Measurements from ENCODE around the gene FHOD3. TPM values are rescaled to one million over a fixed set of nuclear protein-coding genes. Genes with fewer than 3 reads are reported as not detected.

FHOD3 gene
- total RNA-seq, 6 experiments from 2014 or later = 0.44 to 1.2 (median 0.62) TPM

DNA sequence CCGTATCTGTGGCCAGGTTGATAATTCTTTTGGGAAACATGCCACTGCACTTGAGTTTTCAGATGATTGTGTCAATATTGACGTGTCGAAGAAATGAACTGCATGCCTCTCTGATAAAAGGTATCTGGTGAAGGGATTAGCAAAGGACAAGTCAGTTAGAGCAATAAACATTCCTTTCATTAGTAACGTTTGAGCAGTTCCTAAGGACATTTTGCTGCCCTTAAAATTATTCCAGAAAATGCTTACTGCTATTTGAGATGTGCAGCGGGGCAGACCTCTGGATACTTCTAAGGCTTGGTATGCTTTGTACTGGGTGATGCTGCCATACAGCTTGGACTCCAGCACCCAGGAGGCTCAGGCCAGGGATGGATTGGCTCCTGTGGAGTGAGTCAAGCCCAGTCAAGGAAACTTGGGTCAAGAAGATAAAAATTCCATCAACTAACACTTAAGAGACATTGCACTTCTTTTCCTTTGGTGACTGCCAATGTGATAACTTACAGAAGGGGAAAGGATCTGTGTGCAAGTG, 166.7 kb downstream of the FHOD3 start:
- intact Hi-C loops (cut with DNase I) = no loop called here
- Histone ChIP-seq H3K4me3 (no peak overlapping the region), H3K36me3 (no peaks in the 10 kb centered on the region), H3K9me3 (no peaks in the 10 kb centered on the region), H3K4me1 (peaks cover 0 to 3% (median 0%) of the 10 kb centered on the region in 4 donors), H3K27ac (no peak overlapping the region), H3K27me3 (no peaks in the 10 kb centered on the region)
- no peak for TF ChIP-seq POLR2A (IDR thresholded peaks at IDR 0.05)
- TF ChIP-seq, protein P1, sequence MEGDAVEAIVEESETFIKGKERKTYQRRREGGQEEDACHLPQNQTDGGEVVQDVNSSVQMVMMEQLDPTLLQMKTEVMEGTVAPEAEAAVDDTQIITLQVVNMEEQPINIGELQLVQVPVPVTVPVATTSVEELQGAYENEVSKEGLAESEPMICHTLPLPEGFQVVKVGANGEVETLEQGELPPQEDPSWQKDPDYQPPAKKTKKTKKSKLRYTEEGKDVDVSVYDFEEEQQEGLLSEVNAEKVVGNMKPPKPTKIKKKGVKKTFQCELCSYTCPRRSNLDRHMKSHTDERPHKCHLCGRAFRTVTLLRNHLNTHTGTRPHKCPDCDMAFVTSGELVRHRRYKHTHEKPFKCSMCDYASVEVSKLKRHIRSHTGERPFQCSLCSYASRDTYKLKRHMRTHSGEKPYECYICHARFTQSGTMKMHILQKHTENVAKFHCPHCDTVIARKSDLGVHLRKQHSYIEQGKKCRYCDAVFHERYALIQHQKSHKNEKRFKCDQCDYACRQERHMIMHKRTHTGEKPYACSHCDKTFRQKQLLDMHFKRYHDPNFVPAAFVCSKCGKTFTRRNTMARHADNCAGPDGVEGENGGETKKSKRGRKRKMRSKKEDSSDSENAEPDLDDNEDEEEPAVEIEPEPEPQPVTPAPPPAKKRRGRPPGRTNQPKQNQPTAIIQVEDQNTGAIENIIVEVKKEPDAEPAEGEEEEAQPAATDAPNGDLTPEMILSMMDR (IDR thresholded peaks at IDR 0.05) = no peak
- DNase-seq = no peak
- WGBS (ENCODE audit: insufficient coverage, low coverage, low lambda C conversion rate, missing lambda C conversion rate) = 33% methylated on average over 5 of the region's 5 CpGs
- peak in 1 of 4 donors; percentile 16 for ATAC-seq

DNA sequence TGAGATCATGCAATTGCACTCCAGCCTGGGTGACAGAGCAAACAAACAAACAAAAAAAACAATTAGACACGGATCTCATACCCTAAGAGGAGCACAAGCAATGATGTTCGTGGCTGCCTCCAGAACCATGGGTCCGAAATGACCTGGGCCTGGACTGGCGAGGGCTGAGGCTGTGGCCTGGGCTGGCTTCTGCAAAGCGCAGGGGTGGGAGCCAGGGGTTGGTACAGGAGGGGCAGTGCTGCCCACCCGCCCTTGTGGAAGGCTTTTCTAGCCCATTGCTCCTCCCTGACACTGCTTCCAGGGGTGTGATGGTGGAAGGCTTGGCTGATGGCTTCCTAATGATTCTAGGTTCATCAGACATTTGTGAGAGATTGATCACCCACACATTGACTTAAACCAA, 167.8 kb downstream of the FHOD3 start:
- peaks cover 0 to 3% (median 0%) of the 10 kb centered on the region in 4 donors for H3K4me1 ChIP-seq
- 74% methylated on average over 3 of the region's 6 CpGs for WGBS (ENCODE audit: insufficient coverage, low coverage, low lambda C conversion rate, missing lambda C conversion rate)
- H3K27me3 ChIP-seq = no peaks in the 10 kb centered on the region
- ATAC-seq (no peak), DNase-seq (no peak)
- H3K27ac ChIP-seq = no peak overlapping the region
- H3K9me3 ChIP-seq = no peaks in the 10 kb centered on the region
- TF ChIP-seq, protein P1 (IDR thresholded peaks at IDR 0.05) = no peak
- no peak for TF ChIP-seq POLR2A (IDR thresholded peaks at IDR 0.05)
- no peak overlapping the region for H3K4me3 ChIP-seq
- H3K36me3 ChIP-seq = no peaks in the 10 kb centered on the region
- intact Hi-C loops (cut with DNase I) = no loop called here

DNA sequence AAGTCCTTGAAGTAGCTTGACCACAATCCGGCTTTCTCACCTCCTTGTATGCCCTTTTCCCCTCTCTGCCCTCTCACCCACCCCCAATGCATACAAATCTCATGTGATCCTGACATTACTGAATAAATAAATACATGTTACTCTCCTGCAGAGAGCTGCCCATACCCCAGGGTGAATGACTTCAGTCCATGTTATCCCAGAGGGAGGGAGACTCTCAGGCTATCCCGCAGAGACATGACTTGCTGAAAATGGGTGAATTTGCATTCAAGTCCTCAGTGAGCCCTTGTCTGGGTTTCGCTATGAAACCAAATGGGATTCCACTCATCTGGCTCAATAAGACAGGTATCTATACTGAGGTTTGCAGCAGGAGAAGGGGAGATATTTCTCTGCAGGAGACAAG, 168.5 kb downstream of the FHOD3 start:
- intact Hi-C loops (cut with DNase I) = no loop called here
- H3K27ac ChIP-seq = no peak overlapping the region
- H3K36me3 ChIP-seq = no peaks in the 10 kb centered on the region
- WGBS (ENCODE audit: insufficient coverage, low coverage, low lambda C conversion rate, missing lambda C conversion rate) = 42% methylated on average over 3 of the region's 3 CpGs
- DNase-seq (no peak), ATAC-seq (no peak)
- no peaks in the 10 kb centered on the region for H3K27me3 ChIP-seq
- peaks cover 0 to 3% (median 0%) of the 10 kb centered on the region in 4 donors for H3K4me1 ChIP-seq
- TF ChIP-seq, protein P1 (IDR thresholded peaks at IDR 0.05) = no peak
- TF ChIP-seq POLR2A (IDR thresholded peaks at IDR 0.05) = no peak
- H3K9me3 ChIP-seq = no peaks in the 10 kb centered on the region
- H3K4me3 ChIP-seq = no peak overlapping the region

DNA sequence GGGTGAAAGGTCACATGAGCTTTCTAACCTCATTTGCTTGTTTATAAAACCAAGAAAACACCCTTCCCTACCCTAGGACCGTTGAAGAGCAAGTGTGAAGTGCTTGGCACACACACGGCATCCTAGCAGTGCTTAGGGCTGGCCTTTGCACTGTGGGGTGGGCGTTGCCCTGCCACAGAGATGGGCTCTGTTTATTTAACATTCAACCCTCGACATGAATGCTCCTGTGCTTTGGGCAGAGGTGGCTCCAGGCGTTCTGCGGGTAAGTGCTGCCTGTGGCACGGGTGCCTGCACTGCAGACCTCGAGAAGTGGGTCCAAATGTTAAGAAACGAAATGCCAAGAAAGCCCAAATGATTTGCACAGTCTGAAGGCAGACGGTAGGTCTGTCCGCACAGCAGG, 170.1 kb downstream of the FHOD3 start:
- ATAC-seq (no peak), DNase-seq (no peak)
- TF ChIP-seq POLR2A (IDR thresholded peaks at IDR 0.05) = no peak
- TF ChIP-seq, protein P1 (IDR thresholded peaks at IDR 0.05) = no peak
- Histone ChIP-seq H3K4me1 (peaks cover 0 to 3% (median 0%) of the 10 kb centered on the region in 4 donors), H3K4me3 (no peak overlapping the region), H3K36me3 (no peaks in the 10 kb centered on the region), H3K9me3 (no peaks in the 10 kb centered on the region), H3K27ac (no peak overlapping the region), H3K27me3 (no peaks in the 10 kb centered on the region)
- 42% methylated on average over 8 of the region's 11 CpGs for WGBS (ENCODE audit: insufficient coverage, low coverage, low lambda C conversion rate, missing lambda C conversion rate)
- intact Hi-C loops (cut with DNase I) = no loop called here

DNA sequence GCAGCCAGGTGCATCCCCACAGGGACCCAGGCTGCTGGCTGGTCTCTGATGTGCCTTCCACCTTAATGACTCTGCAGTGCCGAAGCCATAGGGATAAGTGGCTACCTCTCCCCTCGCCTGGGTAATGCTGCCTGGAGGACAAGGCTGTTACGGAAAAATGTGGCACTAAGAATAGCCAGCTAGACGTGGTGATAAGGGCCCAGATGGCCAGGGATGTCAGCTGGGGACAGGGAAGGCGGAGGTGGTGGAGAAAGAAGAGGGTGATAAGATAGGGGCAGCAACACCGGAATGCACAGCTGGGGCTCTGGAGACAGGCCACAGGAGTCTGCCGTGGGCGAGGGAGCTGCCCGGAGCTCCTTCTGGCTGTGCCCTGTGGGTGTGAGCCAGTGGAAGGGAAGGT, 170.6 kb downstream of the FHOD3 start:
- intact Hi-C loops (cut with DNase I) = no loop called here
- TF ChIP-seq, protein P1 (IDR thresholded peaks at IDR 0.05) = no peak
- TF ChIP-seq POLR2A (IDR thresholded peaks at IDR 0.05) = no peak
- H3K4me3 ChIP-seq = no peak overlapping the region
- H3K36me3 ChIP-seq = no peaks in the 10 kb centered on the region
- no peaks in the 10 kb centered on the region for H3K27me3 ChIP-seq
- ATAC-seq (no peak), DNase-seq (no peak)
- H3K4me1 ChIP-seq = no peaks in the 10 kb centered on the region
- 51% methylated on average over 8 of the region's 9 CpGs for WGBS (ENCODE audit: insufficient coverage, low coverage, low lambda C conversion rate, missing lambda C conversion rate)
- no peaks in the 10 kb centered on the region for H3K9me3 ChIP-seq
- no peak overlapping the region for H3K27ac ChIP-seq
